SK-N-MC (cell line): ENCODE measurements around the gene EIF3CL.
"Not testable (repeated sequence)": the region's sequence is repeated elsewhere in the genome, so short reads cannot be mapped to it uniquely, and the experiment has no call there.

Experiments used
- EZH2 ChIP-seq: fragments of 200-600 bp; sonication (generic); IDR thresholded peaks from one replicate; pipeline ENCODE4 v1.6.1; 2017; ENCODE audit warnings: antibody characterized with exemption
- POLR2AphosphoS5 ChIP-seq: IDR thresholded peaks from 2 replicates; pipeline ENCODE4 v1.6.1; 2012; ENCODE audit warnings: mild to moderate bottlenecking, low read depth, low read length, borderline replicate concordance

DNA sequence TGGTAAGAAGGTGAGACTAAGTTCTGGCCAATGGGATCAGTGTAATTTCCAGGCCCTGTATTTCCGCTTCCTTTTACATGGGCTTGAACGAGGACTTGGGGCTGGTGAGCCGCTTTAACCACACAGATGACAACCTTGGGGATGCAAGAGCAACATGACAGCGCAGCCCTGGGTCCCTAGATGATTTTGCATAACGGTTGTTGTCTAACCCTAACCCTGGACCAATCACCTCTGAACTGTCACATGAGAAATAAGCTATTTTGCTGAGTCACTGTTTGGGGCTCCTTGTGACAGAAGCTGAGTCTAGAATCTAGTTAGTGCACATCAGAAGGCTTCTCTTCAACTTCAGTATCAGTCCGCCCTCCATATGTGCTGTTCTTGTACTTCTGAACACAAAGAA, 43.4 kb upstream of the EIF3CL start:
- not testable (repeated sequence) for TF ChIP-seq EZH2, POLR2AphosphoS5
